Measurements from ENCODE around the gene PDCD2L. TPM values are rescaled to one million over a fixed set of nuclear protein-coding genes. Genes with fewer than 3 reads are reported as not detected.

The PDCD2L gene
- total RNA-seq, 1 experiment from 2014 or later = 43.3 TPM

DNA sequence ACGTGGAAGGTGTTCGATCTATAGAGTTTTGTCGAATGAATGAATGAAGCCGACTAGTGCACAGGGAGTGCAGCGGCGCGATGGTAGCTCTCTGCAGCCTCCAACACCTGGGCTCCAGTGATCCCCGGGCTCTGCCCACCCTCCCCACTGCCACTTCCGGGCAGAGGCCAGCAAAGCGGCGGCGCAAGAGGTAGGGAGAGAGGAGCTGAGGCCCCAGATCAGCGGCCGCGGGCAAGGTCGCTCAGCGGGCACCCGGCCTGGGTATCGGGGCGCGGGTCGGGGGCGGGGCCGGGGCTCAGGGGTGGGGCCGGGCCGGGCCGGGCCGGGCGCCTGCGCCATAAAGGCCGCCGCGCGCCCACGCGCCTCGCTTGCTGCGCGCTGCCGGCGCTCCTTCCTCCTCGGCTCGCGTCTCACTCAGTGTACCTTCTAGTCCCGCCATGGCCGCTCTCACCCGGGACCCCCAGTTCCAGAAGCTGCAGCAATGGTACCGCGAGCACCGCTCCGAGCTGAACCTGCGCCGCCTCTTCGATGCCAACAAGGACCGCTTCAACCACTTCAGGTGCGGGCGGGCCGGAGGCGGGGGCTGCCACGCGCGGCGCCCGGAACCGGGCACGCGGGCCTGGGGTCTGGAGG is 39.3 kb upstream of the PDCD2L start, which contains the start of gene GPI:
Gene GPI (plus strand): TSS at position 367 of the 633 bp plus-strand sequence. CDS start 71 bp downstream, at position 438.
- Mint-ChIP-seq H3K36me3 (ENCODE audit: insufficient read depth in 1 of 3, low read depth in 3 of 3) (peaks cover 30 to 41% (median 39%) of the 10 kb centered on the region in 3 experiments), H3K9me3 (no peaks in the 10 kb centered on the region), H3K27me3 (ENCODE audit: low read depth) (peaks cover 1% of the 10 kb centered on the region), H3K4me1 (peaks cover 28 to 34% of the 10 kb centered on the region in 2 experiments), H3K4me3 (peak within 1 kb of the TSS; percentile 97), H3K27ac (peak within 1 kb of the TSS in 2 of 3 experiments; percentile 54 to 93; a peak in 3 of 7 replicates)
- no CpG with 5 or more reads among the region's 67 CpGs for WGBS (ENCODE audit: extremely low coverage, insufficient read length, low lambda C conversion rate)
- Histone ChIP-seq H3K79me2 (ENCODE audit: insufficient read depth, low read length) (peaks cover 7% of the 10 kb centered on the region; the same call in 1 of the 2 replicates), H2AK5ac (ENCODE audit: insufficient read length, low read length) (no peak within 1 kb of the TSS), H3K27me3 (ENCODE audit: insufficient read depth, low read length) (no peaks in the 10 kb centered on the region), H3K56ac (ENCODE audit: insufficient read length, low read depth, low read length) (no peak within 1 kb of the TSS), H2BK20ac (ENCODE audit: low read depth, low read length, poor library complexity, severe bottlenecking) (no peak within 1 kb of the TSS), H2BK120ac (ENCODE audit: low read depth, low read length, poor library complexity, severe bottlenecking) (no peak within 1 kb of the TSS), H3K14ac (ENCODE audit: insufficient read depth, low read length) (peak within 1 kb of the TSS; percentile 90), H2BK15ac (ENCODE audit: low read depth, low read length) (no peak within 1 kb of the TSS), H4K91ac (ENCODE audit: insufficient read length, low read depth, low read length) (no peak within 1 kb of the TSS), H3K4ac (ENCODE audit: low read depth, low read length) (no peak within 1 kb of the TSS), H4K8ac (replicated peaks; ENCODE audit: insufficient read length, low read depth, low read length) (no peak within 1 kb of the TSS), H3K9me3 (ENCODE audit: control insufficient read depth, low read depth, low read length) (no peaks in the 10 kb centered on the region), H3T11ph (ENCODE audit: low read length) (no peak within 1 kb of the TSS), H2BK5ac (ENCODE audit: insufficient read length, low read length) (no peak within 1 kb of the TSS), H3K23me2 (ENCODE audit: insufficient read length, low read depth, low read length, poor library complexity, severe bottlenecking) (peaks cover 7% of the 10 kb centered on the region), H3K23ac (ENCODE audit: insufficient read length, low read depth, low read length) (no peak within 1 kb of the TSS), H3K79me1 (ENCODE audit: insufficient read depth, low read depth, low read length, poor library complexity, severe bottlenecking) (peaks cover 11% of the 10 kb centered on the region), H3K27ac (ENCODE audit: insufficient read length, low read depth, low read length) (no peak within 1 kb of the TSS), H3K18ac (ENCODE audit: insufficient read length, low read depth, low read length) (no peak within 1 kb of the TSS), H2AFZ (ENCODE audit: low read length) (no peak within 1 kb of the TSS), H3K4me2 (ENCODE audit: insufficient read depth, insufficient read length, low read length) (peak within 1 kb of the TSS; percentile 24), H4K5ac (ENCODE audit: insufficient read length, low read depth, low read length) (no peak within 1 kb of the TSS), H3K4me1 (ENCODE audit: insufficient read depth, low read length) (peaks cover 2% of the 10 kb centered on the region; the same call in 1 of the 2 replicates), H4K20me1 (ENCODE audit: control insufficient read depth, insufficient read depth, insufficient read length) (peaks cover 3% of the 10 kb centered on the region), H2BK12ac (ENCODE audit: insufficient read length, low read depth, low read length) (no peak within 1 kb of the TSS), H3K9ac (ENCODE audit: extremely low read depth, insufficient read length, low read length) (peak within 1 kb of the TSS; percentile 66)
- peak; percentile 78 for DNase-seq
- TF ChIP-seq, protein P1, sequence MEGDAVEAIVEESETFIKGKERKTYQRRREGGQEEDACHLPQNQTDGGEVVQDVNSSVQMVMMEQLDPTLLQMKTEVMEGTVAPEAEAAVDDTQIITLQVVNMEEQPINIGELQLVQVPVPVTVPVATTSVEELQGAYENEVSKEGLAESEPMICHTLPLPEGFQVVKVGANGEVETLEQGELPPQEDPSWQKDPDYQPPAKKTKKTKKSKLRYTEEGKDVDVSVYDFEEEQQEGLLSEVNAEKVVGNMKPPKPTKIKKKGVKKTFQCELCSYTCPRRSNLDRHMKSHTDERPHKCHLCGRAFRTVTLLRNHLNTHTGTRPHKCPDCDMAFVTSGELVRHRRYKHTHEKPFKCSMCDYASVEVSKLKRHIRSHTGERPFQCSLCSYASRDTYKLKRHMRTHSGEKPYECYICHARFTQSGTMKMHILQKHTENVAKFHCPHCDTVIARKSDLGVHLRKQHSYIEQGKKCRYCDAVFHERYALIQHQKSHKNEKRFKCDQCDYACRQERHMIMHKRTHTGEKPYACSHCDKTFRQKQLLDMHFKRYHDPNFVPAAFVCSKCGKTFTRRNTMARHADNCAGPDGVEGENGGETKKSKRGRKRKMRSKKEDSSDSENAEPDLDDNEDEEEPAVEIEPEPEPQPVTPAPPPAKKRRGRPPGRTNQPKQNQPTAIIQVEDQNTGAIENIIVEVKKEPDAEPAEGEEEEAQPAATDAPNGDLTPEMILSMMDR (conservative IDR thresholded peaks at IDR 0.05) = no peak
